HG02885 (cell line): ENCODE results near the gene AAMP.

ENCODE experiments used
- ATAC-seq: cut with Tn5 transposase; IDR thresholded peaks from one replicate; pipeline ENCODE4 v1.9.1; 2021; ENCODE audit warnings: mild to moderate bottlenecking; ENCODE audit not compliant: unreplicated experiment, poor library complexity

Gene AAMP

GRCh38 chr2:218229851-218230250 is 40.1 kb downstream of the AAMP start:
- ATAC-seq = no peak

DNA sequence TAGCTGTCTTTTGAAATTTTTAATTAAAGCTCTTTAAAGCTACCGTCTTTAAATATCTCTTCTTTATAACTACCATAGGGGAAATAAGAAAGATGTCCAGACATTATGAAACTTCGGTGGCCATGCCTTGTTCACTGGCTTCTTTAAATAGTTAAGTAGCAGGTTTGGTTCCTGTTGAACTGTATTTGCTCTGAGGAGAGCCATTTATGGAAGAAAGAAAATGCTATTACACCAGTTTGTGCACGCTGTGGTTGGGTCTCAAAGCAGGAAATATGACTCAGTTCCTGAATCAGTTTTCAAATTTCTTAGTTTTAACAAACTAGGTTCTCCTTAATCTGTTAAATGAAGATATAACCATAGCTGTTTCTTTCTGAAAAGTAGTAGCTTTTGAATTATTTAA is 40.7 kb downstream of the AAMP start:
- ATAC-seq = peak; percentile 94

DNA sequence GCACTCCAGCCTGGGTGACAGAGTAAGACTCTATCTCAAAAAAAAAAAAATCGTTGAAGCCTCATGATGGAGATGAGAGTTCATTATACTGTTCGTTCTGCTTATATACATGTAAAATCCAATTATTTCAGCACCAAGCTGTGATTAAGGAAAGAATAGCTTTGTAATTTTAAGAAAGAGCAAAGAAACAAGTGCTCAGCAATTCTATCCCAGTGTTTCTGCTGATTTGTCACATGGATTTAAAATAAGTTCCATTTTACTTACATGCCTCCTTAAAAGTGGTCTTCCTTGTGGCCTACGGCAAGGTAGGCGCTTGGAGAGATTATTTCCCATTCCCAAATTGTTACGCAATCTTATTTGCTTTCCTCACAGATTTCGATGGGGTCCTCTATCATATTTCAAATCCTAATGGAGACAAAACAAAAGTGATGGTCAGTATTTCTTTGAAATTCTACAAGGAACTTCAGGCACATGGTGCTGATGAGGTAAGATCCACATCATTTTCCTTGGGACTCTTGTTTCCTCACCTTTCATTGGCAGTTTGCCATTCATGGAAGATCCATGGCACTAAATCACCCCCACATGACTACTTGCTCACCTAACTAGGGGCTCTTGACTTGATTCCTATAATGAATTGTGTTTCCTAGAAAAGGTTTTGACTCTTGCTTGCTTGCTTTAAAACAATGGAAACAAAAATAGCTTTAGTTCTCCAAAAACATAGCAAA is 41.4 kb downstream of the AAMP start:
- ATAC-seq = no peak

DNA sequence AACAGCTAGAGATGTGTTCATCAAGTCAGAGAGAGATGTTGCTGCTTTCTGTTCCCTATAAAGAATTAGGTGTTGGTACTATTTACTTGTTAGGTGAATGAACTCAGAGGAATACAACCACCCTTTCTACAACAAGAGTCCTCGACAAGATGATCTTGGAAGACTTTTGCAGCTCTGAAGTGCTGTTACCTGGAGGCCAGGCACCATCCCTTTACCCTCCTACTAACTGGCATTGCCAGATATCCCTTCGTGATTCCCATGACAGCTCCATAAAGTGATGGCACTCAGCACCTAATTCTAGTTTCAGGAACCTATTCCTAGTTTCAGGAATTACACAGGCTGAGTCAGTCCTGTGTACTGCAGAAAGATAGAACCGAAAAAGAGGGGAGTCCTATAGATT is 43.0 kb downstream of the AAMP start:
- no peak for ATAC-seq

GRCh38 chr2:218224186-218224585 is 45.8 kb downstream of the AAMP start:
- ATAC-seq = no peak

DNA sequence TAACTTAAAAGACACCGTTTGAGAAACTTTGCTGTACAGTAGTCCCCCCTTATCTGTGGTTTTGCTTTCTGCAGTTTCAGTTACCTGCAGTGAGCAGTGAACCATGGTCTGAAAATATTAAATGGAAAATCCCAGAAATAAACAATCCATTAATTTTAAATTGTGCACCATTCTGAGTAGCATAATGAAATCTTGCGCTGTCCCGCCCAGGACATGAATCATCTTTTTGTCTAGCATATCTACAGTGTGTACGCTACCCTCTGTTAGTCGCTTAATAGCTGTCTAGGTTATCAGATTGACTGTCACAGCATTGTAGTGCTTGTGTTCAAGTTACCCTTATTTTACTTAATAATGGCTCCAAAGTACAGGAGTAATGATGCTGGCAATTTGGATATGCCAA is 46.9 kb downstream of the AAMP start:
- ATAC-seq = no peak

DNA sequence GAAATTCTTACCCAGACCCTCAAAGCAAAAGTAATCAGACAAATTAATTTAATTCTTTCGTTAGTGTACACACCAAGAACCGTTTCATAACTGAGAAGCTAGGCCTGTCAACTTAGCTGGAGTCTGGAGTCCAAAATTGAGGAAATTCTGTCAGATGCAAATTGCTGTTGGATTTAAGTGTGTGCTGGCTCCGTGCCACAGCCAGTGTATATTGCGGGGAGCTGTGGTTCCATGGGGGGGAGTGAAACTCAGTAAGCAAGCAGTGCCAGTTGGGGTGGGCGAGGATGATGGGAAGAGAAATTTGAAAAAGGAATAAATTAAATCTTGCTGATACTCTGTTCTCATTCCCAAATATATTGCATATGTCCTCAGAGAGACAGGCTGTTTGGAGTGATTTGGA is 48.9 kb downstream of the AAMP start:
- no peak for ATAC-seq

GRCh38 chr2:218219934-218220333 is 50.0 kb downstream of the AAMP start:
- ATAC-seq = no peak

DNA sequence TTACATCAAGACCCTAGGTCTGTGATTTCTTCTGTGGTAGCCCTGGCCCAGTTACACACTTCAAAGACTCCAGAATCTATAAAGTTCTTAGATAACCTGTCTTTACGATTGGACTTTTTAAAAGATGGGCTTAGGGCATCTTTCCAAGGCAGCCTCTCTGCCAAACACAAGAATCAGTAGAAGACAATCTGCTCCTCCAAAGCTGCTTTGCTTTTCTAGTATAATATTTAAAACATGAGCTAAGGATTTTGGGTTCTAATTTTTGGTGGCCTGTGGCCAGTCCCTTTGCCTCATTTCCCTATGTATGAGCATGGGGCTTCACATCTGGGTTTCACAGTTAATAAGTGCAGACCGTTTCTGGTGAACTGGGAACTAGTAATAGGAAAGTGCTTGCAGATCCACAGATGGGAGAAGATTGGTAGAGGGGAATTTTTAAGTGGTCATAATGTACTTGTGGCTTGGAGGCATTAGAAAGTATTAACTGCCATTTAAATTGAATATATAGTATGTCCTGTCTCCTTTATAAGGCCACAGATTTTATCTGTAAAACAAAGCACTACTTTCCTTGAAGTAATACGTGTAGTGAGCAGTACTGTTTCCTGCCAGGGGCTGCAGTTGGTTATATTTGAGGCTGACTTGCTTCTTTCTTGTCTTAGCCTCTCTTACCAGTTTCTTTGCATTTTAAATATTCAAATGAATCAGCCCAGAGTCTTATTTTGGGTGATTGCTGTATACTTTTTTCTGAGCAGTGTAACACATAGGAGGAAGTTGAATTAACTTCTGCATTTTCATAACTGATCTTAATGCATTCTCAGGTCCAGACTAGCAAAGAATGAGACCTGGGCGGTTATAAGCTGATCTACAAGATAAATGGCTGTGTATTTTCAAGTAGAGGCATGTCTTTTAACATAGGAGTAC is 51.4 kb downstream of the AAMP start:
- ATAC-seq = peak; percentile 38

DNA sequence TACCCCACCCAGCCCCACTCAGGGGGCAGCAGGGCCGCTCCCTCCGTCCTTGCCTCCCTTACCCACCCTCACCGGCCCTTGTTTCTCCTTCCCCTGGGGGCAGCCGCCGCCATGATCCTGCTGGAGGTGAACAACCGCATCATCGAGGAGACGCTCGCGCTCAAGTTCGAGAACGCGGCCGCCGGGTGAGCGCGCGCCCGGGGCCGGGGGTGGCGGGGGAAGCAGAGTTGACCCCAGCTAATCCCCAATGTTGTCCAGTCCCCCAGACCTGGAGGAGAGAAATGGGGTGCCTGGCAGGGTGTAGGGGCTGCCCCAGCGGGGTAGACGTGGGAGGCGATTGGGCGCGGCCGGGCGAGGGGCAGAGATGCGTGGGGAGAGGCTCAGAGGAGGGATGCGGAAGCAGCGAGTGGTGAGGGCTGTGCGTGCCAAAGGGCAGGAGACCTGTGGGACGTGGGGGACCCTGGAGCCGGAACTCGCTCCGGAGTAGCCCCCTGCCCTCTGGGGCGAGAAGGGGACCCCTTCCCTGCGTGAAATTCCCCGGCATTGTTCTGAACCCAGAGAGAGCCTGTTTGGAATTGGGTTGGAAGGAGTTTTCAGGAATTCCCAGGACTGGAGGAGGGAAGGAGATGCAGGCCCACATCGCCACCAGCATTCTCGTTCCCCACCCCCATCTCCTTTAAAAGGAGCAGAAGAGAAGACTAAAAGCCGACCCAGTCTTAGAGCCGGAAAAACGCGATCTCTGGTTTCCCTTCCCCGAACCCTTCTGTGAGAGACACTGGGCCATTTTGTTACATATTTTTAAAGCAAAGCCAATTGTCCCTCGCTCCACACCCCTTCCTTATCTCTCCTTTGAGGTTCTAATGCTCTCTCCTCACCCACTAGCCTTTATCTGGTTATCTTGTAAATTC is 52.3 kb downstream of the AAMP start:
- peak; percentile 46 for ATAC-seq

GRCh38 chr2:218216674-218217359 is 53.1 kb downstream of the AAMP start, which contains the start of gene ARPC2:
TSS of gene ARPC2 (plus strand) at chr2:218217189. CDS start at chr2:218217471, 282 bp downstream.
- peak; percentile 72 for ATAC-seq

GRCh38 chr2:218216336-218216673 is 53.6 kb downstream of the AAMP start:
- ATAC-seq = no peak
